Keratinocyte (primary cell): ENCODE data around the gene PDRG1.

Experiments
- CTCF ChIP-seq, 3 experiments: IDR thresholded peaks in 1 of 3; conservative IDR thresholded peaks in 1 of 3; optimal IDR thresholded peaks in 1 of 3; 2 replicates in 2 of 3; 3 replicates in 1 of 3; pipeline versions ENCODE3 to v1.5.1; 2011; ENCODE audit warnings: low read length in 3 of 3, mild to moderate bottlenecking in 3 of 3, moderate library complexity in 2 of 3, control low read depth in 1 of 3, inconsistent platforms in 1 of 3; ENCODE audit not compliant: insufficient read depth in 2 of 3; ENCODE audit errors: extremely low read depth in 1 of 3
- EZH2 ChIP-seq: IDR thresholded peaks from one replicate; pipeline ENCODE4 v1.6.1; 2012; ENCODE audit warnings: inconsistent platforms, mild to moderate bottlenecking, low read length, moderate library complexity

GRCh38 chr20:31933698-31934097, 18.1 kb downstream of the PDRG1 start:
- TF ChIP-seq CTCF (optimal IDR thresholded peaks at IDR 0.05 in 1 of 3, IDR thresholded peaks at IDR 0.05 in 1 of 3, conservative IDR thresholded peaks at IDR 0.05 in 1 of 3; ENCODE audit: extremely low read depth in 1 of 3, insufficient read depth in 2 of 3, low read length in 3 of 3), result no peak
- no peak for TF ChIP-seq EZH2
